Left lung (tissue), 10 donors: Measurements from ENCODE around the gene BACE2. TPM values are rescaled to one million over a fixed set of nuclear protein-coding genes. Genes with fewer than 3 reads are reported as not detected.

ENCODE experiments used
- ATAC-seq: fragments of 200-7000 bp; cut with Tn5 transposase; one replicate; pipeline ENCODE4 v1.9.1; 2020; ENCODE audit warnings: moderate library complexity
- DNase-seq, 4 donors: peaks; one replicate each; pipeline ENCODE4 v3.0.0-alpha.2; 2013 to 2020
- H3K27ac ChIP-seq, 2 donors: fragments of 200-600 bp; sonication (generic) in 1 of 2; one replicate each; pipeline versions ENCODE4 v1.5.0 to v1.8.0; 2020 to 2021
- H3K27me3 ChIP-seq, 2 donors: fragments of 200-600 bp; sonication (generic) in 1 of 2; one replicate each; pipeline versions ENCODE4 v1.5.0 to v1.8.0; 2020 to 2021
- H3K36me3 ChIP-seq, 2 donors: fragments of 200-600 bp; sonication (generic) in 1 of 2; one replicate each; pipeline versions ENCODE4 v1.5.0 to v1.8.0; 2020 to 2021
- H3K4me1 ChIP-seq, 2 donors: fragments of 200-600 bp; one replicate each; pipeline ENCODE4 v1.8.0; 2021
- H3K4me3 ChIP-seq, 2 donors: fragments of 200-600 bp; sonication (generic) in 1 of 2; one replicate each; pipeline versions ENCODE4 v1.5.0 to v1.8.0; 2020 to 2021; ENCODE audit warnings: mild to moderate bottlenecking in 1 of 2
- H3K9me3 ChIP-seq, 2 donors: fragments of 200-600 bp; sonication (generic) in 1 of 2; one replicate each; pipeline versions ENCODE4 v1.5.0 to v1.8.0; 2020 to 2021
- intact Hi-C, 2 donors: fragments of 100-400 bp; cut with DNase I; formaldehyde crosslinking; loops; one replicate each; pipeline versions ENCODE4 v1.11.2 to v1.14.2; 2022
- polyA plus RNA-seq, 6 donors: library from polyadenylated mRNA; unstranded; fragments of 120-200 nt; gene quantifications; one replicate each; pipeline ENCODE4 v1.2.1, GENCODE V29; 2013; ENCODE audit not compliant: insufficient read length in 6 of 6
- total RNA-seq, 2 donors: library from RNA; stranded (reverse); fragmentation: NEBNext Ultra II Directional; extraction: Animal tissue kit (Norgen Biotek cat#: 25700); gene quantifications; one replicate each; pipeline ENCODE4 v1.2.1, GENCODE V29; 2021
- TF ChIP-seq, protein P1 (sequence below), 2 donors: fragments of 200-600 bp; sonication (generic) in 1 of 2; IDR thresholded peaks; one replicate each; pipeline versions ENCODE4 v1.5.0 to v1.8.0; 2021; ENCODE audit warnings: antibody characterized with exemption in 2 of 2
- donor health status: DM: no; HTN: yes; CAD: no.
- donor health status: DM: no; HTN: no; CAD: no.

BACE2 gene
- total and polyA plus RNA-seq, 8 donors = 29.2 to 44.6 (median 35.0) TPM

DNA sequence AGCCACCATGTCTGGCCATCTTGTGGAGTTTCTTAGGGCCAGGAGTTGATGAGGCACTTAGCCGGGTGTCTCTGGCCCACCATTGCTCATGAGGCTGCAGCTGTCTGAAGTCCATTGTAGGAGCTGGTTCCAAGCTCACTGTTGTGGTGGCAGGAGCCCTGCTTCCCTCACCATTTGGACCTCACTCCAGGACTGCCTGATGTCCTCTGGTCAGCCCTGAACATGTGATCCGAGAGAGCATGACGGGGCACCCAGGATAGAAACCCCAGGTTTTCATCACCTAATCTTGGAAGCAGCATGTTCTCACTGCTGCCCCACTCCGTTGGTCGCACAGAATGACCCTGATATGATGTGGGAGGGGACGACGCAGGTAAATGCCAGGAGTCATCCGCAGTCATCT, 92.5 kb downstream of the BACE2 start:
- DNase-seq (no peak), ATAC-seq (no peak)
- TF ChIP-seq, protein P1, sequence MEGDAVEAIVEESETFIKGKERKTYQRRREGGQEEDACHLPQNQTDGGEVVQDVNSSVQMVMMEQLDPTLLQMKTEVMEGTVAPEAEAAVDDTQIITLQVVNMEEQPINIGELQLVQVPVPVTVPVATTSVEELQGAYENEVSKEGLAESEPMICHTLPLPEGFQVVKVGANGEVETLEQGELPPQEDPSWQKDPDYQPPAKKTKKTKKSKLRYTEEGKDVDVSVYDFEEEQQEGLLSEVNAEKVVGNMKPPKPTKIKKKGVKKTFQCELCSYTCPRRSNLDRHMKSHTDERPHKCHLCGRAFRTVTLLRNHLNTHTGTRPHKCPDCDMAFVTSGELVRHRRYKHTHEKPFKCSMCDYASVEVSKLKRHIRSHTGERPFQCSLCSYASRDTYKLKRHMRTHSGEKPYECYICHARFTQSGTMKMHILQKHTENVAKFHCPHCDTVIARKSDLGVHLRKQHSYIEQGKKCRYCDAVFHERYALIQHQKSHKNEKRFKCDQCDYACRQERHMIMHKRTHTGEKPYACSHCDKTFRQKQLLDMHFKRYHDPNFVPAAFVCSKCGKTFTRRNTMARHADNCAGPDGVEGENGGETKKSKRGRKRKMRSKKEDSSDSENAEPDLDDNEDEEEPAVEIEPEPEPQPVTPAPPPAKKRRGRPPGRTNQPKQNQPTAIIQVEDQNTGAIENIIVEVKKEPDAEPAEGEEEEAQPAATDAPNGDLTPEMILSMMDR (IDR thresholded peaks at IDR 0.05) = no peak
- H3K36me3 ChIP-seq = peaks cover 0 to 7% of the 10 kb centered on the region in 2 donors
- no peak overlapping the region for H3K4me3 ChIP-seq
- peaks cover 0 to 2% of the 10 kb centered on the region in 2 donors for H3K9me3 ChIP-seq
- H3K27ac ChIP-seq = no peak overlapping the region
- intact Hi-C loops = no loop called here
- no peaks in the 10 kb centered on the region for H3K27me3 ChIP-seq
- H3K4me1 ChIP-seq = no peaks in the 10 kb centered on the region

DNA sequence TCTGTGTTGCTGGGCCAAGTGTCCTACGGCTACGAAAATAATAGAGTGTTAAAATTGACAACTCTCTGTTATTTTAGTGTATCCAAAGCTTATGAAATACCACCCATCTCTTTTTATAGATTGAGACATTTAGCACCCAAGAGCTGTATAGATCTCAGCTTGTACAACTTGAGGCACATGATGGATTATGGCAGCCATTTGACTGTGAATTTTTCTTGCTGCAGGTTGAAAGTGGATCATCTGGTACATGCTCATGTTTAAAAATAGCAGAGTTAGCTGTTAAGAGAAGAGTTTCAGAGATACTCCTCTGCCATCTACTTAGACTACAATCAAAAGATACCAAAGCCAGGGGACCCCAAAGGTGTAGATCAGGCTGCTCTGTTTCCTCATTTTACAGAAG, 99.4 kb downstream of the BACE2 start:
- H3K4me3 ChIP-seq = no peak overlapping the region
- intact Hi-C loops = no loop called here
- no peaks in the 10 kb centered on the region for H3K36me3 ChIP-seq
- H3K9me3 ChIP-seq = peaks cover 0 to 13% of the 10 kb centered on the region in 2 donors
- H3K4me1 ChIP-seq = no peaks in the 10 kb centered on the region
- no peak overlapping the region for H3K27ac ChIP-seq
- TF ChIP-seq, protein P1 (IDR thresholded peaks at IDR 0.05) = no peak
- no peaks in the 10 kb centered on the region for H3K27me3 ChIP-seq
- no peak for ATAC-seq
- no peak for DNase-seq

DNA sequence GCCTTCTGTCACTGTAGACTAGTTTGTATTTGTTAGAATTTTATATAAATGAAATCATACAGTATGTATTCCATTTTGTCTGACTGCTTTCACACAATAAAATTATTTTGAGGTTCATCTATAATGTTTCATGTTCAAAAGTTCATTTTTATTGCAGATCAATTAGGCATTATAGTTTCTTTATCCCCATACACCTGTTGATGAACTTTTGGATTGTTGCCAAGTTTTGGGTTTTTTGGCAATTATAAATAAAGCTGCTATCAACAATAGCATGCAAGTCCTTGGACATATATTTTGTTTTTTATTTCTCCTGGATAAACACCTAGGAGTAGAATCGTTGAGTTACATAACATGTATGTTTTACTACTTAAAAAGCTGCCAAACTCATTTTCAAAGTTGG, 101.6 kb downstream of the BACE2 start:
- Histone ChIP-seq H3K4me1 (no peaks in the 10 kb centered on the region), H3K27ac (no peak overlapping the region), H3K36me3 (no peaks in the 10 kb centered on the region), H3K27me3 (no peaks in the 10 kb centered on the region), H3K9me3 (peaks cover 0 to 15% of the 10 kb centered on the region in 2 donors), H3K4me3 (no peak overlapping the region)
- no peak for DNase-seq
- TF ChIP-seq, protein P1 (IDR thresholded peaks at IDR 0.05) = no peak
- ATAC-seq = no peak
- intact Hi-C loops = no loop called here

DNA sequence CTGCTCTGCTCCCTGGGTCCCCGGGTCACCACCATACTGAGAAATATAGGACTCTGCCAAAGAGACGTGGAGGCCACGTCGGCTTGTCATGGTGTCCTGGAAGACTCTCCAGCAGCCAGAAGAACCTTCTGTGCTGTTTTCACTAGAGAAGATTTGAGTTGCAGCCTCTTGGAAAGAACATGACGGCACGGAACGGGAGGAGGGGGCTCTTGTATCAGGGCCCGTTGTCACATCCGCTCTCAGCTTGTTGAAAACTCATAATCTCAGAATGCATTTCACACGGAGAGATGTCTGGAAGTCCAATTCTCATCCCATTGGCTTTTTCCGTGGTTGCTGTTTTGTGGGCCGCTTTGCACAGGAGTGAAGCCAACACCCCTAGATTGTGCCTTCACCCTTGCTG, 109.2 kb downstream of the BACE2 start:
- DNase-seq (no peak), ATAC-seq (no peak)
- H3K9me3 ChIP-seq = peaks cover 0 to 5% of the 10 kb centered on the region in 2 donors
- intact Hi-C loops = no loop called here
- H3K4me1 ChIP-seq = no peaks in the 10 kb centered on the region
- no peak overlapping the region for H3K27ac ChIP-seq
- no peaks in the 10 kb centered on the region for H3K27me3 ChIP-seq
- H3K36me3 ChIP-seq = peaks cover 0 to 3% of the 10 kb centered on the region in 2 donors
- H3K4me3 ChIP-seq = no peak overlapping the region
- TF ChIP-seq, protein P1 (IDR thresholded peaks at IDR 0.05) = no peak

DNA sequence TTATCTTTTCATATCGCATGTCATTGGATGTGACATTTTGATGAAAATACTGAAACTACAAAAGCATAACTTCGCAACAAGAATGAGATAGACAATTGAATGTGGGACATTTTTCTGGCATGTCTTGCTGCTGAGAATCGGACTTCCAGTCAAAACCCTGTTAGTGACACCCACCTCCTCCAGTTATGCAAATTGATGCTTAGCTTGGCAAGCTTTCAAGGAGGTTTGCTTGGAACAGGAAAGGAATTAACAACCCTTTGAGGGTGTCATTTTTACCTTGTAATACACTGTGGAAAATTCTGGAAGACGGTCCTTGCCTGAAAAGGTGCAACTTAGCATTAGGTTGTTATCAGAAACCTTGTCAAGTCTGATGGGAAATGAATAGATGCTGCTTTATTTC, 109.9 kb downstream of the BACE2 start:
- DNase-seq (no peak), ATAC-seq (no peak)
- H3K36me3 ChIP-seq = peaks cover 0 to 3% of the 10 kb centered on the region in 2 donors
- H3K4me1 ChIP-seq = no peaks in the 10 kb centered on the region
- no peaks in the 10 kb centered on the region for H3K9me3 ChIP-seq
- TF ChIP-seq, protein P1 (IDR thresholded peaks at IDR 0.05) = no peak
- H3K27ac ChIP-seq = no peak overlapping the region
- H3K27me3 ChIP-seq = no peaks in the 10 kb centered on the region
- H3K4me3 ChIP-seq = no peak overlapping the region
- intact Hi-C loops = no loop called here
